ENCODE results near the gene PCDHA1.

The PCDHA1 gene

GRCh38 chr5:140986117-140986521 is 200.2 kb downstream of the PCDHA1 start:
- DNase-seq (ENCODE audit: low read depth in 1 of 2, low spot score in 1 of 2): no peak

- DNase-seq (ENCODE audit: low read depth in 1 of 2, low spot score in 1 of 2): no peak
Observed at GRCh38 chr5:140988100-140988499, 202.2 kb downstream of the PCDHA1 start.

GRCh38 chr5:140988608-140989007 is 202.7 kb downstream of the PCDHA1 start:
- no peak for DNase-seq (ENCODE audit: low read depth in 1 of 2, low spot score in 1 of 2)

- DNase-seq (ENCODE audit: low read depth in 1 of 2, low spot score in 1 of 2): no peak
Observed at GRCh38 chr5:140989254-140990020, 203.5 kb downstream of the PCDHA1 start.

- DNase-seq (ENCODE audit: low read depth in 1 of 2, low spot score in 1 of 2): no peak
Observed at GRCh38 chr5:140992828-140993227, 206.9 kb downstream of the PCDHA1 start.

GRCh38 chr5:140996060-140996459 is 210.1 kb downstream of the PCDHA1 start:
- no peak for DNase-seq (ENCODE audit: low read depth in 1 of 2, low spot score in 1 of 2)

GRCh38 chr5:140998921-140999410 is 213.0 kb downstream of the PCDHA1 start:
- no peak for DNase-seq (ENCODE audit: low read depth in 1 of 2, low spot score in 1 of 2)

GRCh38 chr5:141001446-141001843 is 215.5 kb downstream of the PCDHA1 start:
- DNase-seq (ENCODE audit: low read depth in 1 of 2, low spot score in 1 of 2): no peak

- no peak for DNase-seq (ENCODE audit: low read depth in 1 of 2, low spot score in 1 of 2)
Observed at GRCh38 chr5:141001844-141002604, 216.1 kb downstream of the PCDHA1 start.

GRCh38 chr5:141002605-141002965 is 216.6 kb downstream of the PCDHA1 start:
- no peak for DNase-seq (ENCODE audit: low read depth in 1 of 2, low spot score in 1 of 2)

- no peak for DNase-seq (ENCODE audit: low read depth in 1 of 2, low spot score in 1 of 2)
Observed at GRCh38 chr5:141003031-141003430, 217.1 kb downstream of the PCDHA1 start.

GRCh38 chr5:141003791-141004611 is 218.1 kb downstream of the PCDHA1 start:
- DNase-seq (ENCODE audit: low read depth in 1 of 2, low spot score in 1 of 2): no peak

GRCh38 chr5:141007791-141008190 is 221.9 kb downstream of the PCDHA1 start:
- DNase-seq (ENCODE audit: low read depth in 1 of 2, low spot score in 1 of 2): no peak

- DNase-seq (ENCODE audit: low read depth in 1 of 2, low spot score in 1 of 2): no peak
Observed at GRCh38 chr5:141010047-141010793, 224.3 kb downstream of the PCDHA1 start.

- DNase-seq (ENCODE audit: low read depth in 1 of 2, low spot score in 1 of 2): no peak
Observed at GRCh38 chr5:141017943-141018342, 232.0 kb downstream of the PCDHA1 start.

GRCh38 chr5:141022384-141022783 is 236.4 kb downstream of the PCDHA1 start:
- DNase-seq (ENCODE audit: low read depth in 1 of 2, low spot score in 1 of 2): no peak

GRCh38 chr5:141031006-141031405 is 245.1 kb downstream of the PCDHA1 start:
- no peak for DNase-seq (ENCODE audit: low read depth in 1 of 2, low spot score in 1 of 2)

GRCh38 chr5:141032626-141033025 is 246.7 kb downstream of the PCDHA1 start:
- no peak for DNase-seq (ENCODE audit: low read depth in 1 of 2, low spot score in 1 of 2)

GRCh38 chr5:141039061-141039460 is 253.1 kb downstream of the PCDHA1 start:
- DNase-seq (ENCODE audit: low read depth in 1 of 2, low spot score in 1 of 2): no peak

GRCh38 chr5:141039517-141039916 is 253.6 kb downstream of the PCDHA1 start:
- no peak for DNase-seq (ENCODE audit: low read depth in 1 of 2, low spot score in 1 of 2)

Data from activated T-helper 1 cell treated with anti-CD3 and anti-CD28 coated beads, Interleukin-2, amount 50 U/mL, for 16 hours (primary cell).